DMS153 (cell line): Measurements from ENCODE around the gene PRPS2.

Source experiments
- DNase-seq: peaks from one replicate; lab custom pipeline; 2025; lab: John Stamatoyannopoulos, UW

The PRPS2 gene

GRCh38 chrX:12814420-12814819, 23.2 kb downstream of the PRPS2 start:
- no peak for DNase-seq

GRCh38 chrX:12817528-12817927, 26.3 kb downstream of the PRPS2 start:
- DNase-seq: no peak

- no peak for DNase-seq
Observed at GRCh38 chrX:12819222-12819621, 28.0 kb downstream of the PRPS2 start.

DNA sequence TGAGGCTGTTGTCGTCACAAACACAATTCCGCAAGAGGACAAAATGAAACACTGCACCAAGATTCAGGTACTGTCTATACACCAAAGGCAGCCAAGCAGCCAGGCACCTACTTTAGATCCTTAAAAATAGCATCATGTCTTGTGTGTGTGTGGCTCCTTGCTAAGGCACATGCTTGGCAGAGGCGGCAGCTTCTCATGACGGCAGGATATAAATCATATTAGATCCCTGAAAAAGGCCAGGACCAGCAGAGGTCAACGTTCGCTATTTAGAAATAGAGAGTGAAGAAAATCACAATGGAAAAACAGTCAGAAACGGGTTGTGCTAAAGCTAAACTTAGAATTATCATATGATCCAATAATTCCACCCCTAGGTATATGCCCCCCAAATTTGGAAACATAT, 29.5 kb downstream of the PRPS2 start:
- DNase-seq: no peak

- DNase-seq: no peak
Observed at GRCh38 chrX:12824944-12825343, 33.7 kb downstream of the PRPS2 start.

DNA sequence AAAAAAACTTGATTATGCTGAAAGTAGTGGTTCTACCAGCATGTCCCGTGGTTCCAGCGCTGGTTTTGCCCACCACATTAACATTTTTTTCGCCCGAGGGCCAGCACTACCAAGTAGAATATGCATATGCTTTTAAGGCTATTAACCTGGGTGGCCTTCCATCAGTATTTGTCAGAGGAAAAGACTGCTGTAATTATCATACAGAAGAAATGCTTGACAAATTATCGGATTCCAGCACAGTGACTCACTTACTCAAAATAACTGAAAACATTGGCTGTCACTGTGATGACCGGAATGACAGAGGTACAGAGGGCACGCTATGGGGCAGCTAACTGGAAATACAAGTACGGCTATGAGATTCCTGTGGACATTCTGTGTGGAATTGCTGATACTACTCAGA, 34.6 kb downstream of the PRPS2 start:
- no peak for DNase-seq

- no peak for DNase-seq
Observed at GRCh38 chrX:12843061-12843667, 52.0 kb downstream of the PRPS2 start.

DNA sequence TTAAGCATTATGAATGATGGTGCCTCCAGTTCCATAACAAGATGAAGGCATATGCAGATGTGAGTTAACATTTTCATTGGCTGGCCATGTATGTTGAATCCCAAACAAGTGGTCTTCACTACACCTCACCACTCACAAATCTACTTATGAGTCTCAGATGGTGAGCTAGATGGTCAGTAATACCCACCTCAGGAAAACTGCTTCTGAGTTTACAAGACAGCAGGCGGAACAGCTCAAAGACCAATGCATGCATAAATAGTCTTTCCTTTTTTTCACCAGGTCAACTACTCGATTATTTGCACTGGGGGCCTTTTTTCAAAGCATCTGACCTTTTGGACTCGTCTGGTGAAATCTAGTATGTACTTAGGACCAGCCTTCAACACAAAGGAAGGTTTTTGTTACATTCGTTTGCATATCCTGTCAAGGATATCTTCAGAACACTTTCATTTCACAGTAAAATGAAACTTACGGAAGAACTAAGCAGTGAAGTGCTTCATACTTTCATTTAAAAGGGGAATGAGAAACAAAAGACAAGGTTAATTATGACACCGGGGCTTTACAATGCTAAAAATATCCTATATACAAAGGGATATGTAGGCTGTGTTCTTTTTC, 52.6 kb downstream of the PRPS2 start:
- DNase-seq: no peak

DNA sequence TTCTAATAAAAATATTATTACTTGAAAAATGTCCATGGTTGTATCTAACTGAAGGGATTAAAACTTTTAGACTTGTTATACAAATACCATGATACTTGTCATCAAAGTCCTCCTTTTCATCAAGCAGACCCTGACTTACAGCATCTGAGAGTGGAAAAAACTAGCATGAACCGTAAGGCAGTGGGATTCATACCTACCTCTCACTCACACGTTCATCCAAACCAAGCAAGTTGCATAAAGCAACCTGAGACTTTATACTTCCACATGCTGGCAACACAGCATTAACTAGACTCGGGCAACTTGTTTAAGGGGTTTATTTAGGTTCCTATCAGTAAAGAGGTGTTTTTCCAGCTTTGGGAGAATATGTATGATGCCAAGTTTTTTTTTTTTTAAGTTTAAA, 53.1 kb downstream of the PRPS2 start:
- DNase-seq: no peak

DNA sequence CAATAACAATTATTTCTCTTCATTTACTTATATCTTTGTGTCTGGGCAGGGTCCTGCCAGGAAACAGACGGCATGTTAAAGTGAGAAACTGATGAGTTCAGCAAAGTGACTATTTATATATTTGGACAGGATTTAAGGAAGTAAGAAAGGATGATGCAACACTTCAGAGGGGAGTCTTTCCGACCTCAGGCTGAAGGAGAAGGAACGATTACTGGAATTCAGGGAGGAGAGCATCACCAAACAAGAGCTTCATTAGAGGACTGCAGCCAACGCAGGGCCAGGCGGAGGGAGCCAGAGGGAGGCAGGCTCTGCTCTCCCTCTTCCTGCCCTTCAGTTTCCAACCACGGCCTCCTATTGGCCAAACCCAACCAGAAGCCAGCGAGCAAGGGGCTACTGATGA, 74.1 kb downstream of the PRPS2 start:
- no peak for DNase-seq

DNA sequence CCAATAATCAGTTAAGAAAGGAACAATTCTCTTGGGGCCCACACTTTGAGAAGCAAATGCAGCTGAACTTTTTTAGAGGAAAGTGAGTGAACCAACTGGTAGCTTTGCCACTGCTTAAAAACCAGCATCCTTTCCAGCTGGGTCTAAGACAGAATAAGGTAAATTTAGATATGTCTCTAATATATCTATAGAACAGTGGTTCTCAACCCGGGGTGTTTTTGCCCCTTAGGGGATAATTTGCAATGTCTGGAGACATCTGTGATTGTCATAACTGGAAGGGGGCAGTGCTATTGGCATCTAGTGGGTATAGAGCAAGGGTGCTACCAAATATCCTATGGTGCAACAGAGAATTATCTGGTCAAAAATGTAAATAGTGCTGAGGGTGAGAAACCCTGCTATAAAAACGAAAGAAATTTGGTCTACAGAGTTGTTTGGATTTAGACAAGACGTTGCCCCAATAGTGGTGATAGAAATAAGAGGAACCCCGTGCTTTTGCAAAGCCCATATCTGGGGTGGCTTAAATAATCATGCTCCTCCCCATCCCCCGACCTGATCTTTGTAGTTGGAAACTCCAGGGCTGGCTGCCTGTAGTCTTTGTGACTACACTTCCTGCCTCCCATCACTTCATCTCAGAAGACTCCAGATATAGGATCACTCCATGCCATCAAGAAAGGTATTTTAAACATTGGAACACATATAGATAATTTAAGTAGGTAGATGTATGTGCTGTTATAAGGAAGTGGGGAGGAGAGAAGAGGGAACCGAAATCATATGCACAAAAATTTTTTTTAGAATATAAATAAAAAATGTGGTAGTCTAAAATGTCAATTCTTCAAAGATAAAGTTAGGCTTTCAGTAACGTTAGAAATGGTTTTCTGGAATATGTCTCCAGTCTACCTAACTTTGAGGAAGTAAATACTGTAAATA, 75.5 kb downstream of the PRPS2 start, which contains the start of gene TLR7:
TLR7 (plus strand) TSS at position 622 of the 927 bp plus-strand sequence. CDS start 507 bp downstream, outside the sequence.
- DNase-seq: no peak

DNA sequence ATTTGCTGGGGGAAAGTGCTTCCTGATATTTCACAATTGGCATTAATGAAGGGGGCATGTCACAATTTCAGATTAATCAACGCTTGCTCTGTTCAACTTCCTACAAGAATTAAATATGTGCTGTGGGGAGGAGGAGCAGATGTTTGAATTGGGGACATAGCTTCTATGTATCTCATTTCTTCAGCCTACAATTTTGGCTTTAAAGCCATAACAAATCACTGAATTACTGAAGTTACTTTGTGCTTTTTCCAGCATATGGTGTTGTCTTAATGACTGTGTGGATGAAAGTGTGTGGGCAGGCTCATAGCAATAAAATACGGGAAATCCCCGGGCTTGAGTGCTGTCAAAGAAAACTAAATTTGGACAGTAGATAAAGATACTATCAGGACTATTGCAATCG, 76.5 kb downstream of the PRPS2 start:
- DNase-seq: no peak

DNA sequence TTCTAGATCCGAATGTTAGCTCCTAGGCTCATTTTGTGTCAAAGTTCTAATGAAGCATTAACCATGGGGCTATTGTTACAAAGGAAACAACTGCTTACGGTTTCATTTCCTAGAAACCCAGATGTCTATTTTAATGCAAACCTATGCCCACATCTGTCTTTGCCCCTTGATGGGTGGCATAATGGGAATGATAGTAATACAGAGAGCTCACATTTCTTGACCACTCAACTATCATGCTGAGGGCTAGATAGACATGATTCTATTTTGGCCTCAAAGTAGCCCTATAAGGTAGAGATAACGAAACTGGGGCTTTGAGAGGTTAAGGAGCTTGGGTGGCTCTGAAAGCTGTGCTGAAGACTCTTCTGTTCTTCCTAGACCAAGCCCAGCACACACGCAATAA, 77.5 kb downstream of the PRPS2 start:
- DNase-seq: no peak

- DNase-seq: no peak
Observed at GRCh38 chrX:12871257-12871656, 80.0 kb downstream of the PRPS2 start.

DNA sequence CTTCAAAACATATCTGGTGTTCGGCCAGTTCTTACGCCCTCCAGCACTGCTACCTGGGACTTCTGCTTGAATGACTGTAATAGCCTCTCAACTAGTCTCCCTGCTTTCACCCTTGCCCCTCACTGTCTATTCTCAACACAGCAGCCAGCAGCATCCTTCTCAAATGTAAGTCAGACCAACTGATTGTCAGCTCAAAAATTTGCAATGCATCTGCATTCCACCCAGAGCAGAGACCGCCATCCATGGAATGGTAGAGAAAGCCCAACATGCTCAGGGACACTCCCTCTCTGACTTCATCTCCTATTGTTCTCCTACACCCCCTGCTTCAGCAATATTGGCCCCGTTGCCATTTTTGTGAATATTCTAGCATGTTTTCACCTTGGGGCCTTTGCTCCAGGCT, 81.5 kb downstream of the PRPS2 start:
- no peak for DNase-seq
